HUES48 (cell line): ENCODE results near the gene TNRC6C.

Experiments used
- H3K27ac ChIP-seq: one replicate; pipeline ENCODE4 v1.7.0; 2013; ENCODE audit warnings: low read depth, low read length, inconsistent platforms
- H3K27me3 ChIP-seq: 2 replicates; pipeline ENCODE4 v1.6.1; 2013; ENCODE audit warnings: mild to moderate bottlenecking, low read length; ENCODE audit not compliant: control insufficient read depth, insufficient read depth
- H3K36me3 ChIP-seq: 2 replicates; pipeline ENCODE4 v1.6.1; 2013; ENCODE audit warnings: low read length; ENCODE audit not compliant: control insufficient read depth, insufficient read depth
- H3K4me1 ChIP-seq: 2 replicates; pipeline ENCODE4 v1.6.1; 2013; ENCODE audit warnings: mild to moderate bottlenecking, low read length; ENCODE audit not compliant: control insufficient read depth, insufficient read depth
- H3K4me3 ChIP-seq: 2 replicates; pipeline ENCODE4 v1.5.1; 2013; ENCODE audit warnings: mild to moderate bottlenecking, low read depth, low read length
- H3K9ac ChIP-seq: 2 replicates; pipeline ENCODE4 v1.6.1; 2013; ENCODE audit warnings: mild to moderate bottlenecking, low read depth, low read length, moderate library complexity
- H3K9me3 ChIP-seq: 2 replicates; pipeline ENCODE4 v1.6.1; 2013; ENCODE audit warnings: low read length; ENCODE audit not compliant: control insufficient read depth, insufficient read depth

TNRC6C gene

DNA sequence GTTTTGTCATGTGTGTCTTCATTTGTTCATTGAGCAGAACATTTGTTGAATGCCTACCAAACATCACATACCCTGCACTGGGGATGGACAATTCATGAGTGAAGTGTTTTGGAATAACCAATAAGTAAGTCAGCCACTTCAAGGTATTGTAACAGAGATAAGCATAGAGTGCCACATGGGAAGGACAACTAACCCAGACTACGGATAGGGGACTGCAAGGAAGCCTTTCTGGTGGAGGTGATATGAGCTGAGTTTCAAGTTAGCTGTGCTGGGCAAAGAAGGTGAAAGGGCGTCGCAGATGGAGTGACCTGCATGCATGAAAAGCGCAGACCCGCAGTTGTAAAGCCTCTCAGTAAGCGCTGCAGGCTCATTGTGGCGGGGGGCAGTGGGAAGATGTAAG lies 78.8 kb downstream of the TNRC6C start:
- Histone ChIP-seq H3K36me3 (peaks cover 30% of the 10 kb centered on the region), H3K9ac (no peak overlapping the region), H3K4me1 (no peaks in the 10 kb centered on the region), H3K9me3 (no peaks in the 10 kb centered on the region), H3K27me3 (no peaks in the 10 kb centered on the region), H3K27ac (no peak overlapping the region), H3K4me3 (no peak overlapping the region)

DNA sequence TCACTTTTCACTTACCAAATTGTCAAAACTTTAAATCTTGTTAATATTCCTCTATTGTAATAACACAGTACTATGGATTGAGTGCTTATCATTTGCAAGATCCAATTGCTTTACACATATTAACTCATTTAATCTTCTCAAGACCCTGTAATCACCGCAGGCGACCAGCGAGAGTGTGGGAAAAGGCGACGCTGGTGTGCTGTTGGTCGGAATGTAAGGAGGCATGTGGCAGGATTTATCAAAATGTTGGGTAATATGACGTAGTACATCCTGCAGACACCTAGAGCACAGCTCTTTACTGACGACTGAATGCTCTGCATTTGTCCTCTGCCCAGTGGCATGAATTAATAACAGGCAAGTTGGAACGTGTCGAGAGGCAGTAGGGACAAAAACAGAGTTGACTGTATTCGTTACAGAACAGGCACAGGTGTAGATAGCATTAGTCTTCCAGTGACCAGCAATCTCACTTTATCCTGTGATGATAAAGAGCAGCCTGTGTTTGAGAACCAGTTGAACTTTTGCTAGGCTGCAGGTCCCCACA lies 80.3 kb downstream of the TNRC6C start:
- peaks cover 23% of the 10 kb centered on the region for H3K36me3 ChIP-seq

DNA sequence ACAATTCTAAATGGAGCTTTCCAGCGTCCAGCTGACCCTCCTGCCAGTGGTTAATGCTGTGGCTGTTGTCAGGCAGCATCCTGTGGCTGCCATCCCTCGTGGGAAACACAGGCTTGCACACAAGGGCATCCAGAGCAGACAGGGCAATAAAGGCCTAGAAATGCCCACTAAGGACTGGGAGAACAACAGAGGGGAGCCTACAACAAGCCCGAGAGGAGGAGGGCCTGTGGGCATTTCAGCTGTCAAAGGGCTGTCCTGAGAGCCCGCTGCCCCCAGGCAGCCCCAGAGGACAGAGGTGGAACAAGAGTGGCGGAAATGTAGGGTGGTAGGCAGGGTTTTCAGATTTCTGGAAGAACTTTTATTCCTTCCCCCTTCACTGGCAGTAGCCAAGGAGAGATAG lies 81.1 kb downstream of the TNRC6C start:
- Histone ChIP-seq H3K4me1 (no peaks in the 10 kb centered on the region), H3K27ac (no peak overlapping the region), H3K36me3 (peaks cover 18% of the 10 kb centered on the region), H3K9ac (no peak overlapping the region), H3K27me3 (no peaks in the 10 kb centered on the region), H3K9me3 (no peaks in the 10 kb centered on the region), H3K4me3 (no peak overlapping the region)

More for the DNA sequence above, 80.3 kb downstream of the TNRC6C start:
- H3K4me1 ChIP-seq: no peaks in the 10 kb centered on the region
- no peaks in the 10 kb centered on the region for H3K27me3 ChIP-seq
- no peak overlapping the region for H3K9ac ChIP-seq
- no peak overlapping the region for H3K4me3 ChIP-seq
- H3K27ac ChIP-seq: no peak overlapping the region
- no peaks in the 10 kb centered on the region for H3K9me3 ChIP-seq

DNA sequence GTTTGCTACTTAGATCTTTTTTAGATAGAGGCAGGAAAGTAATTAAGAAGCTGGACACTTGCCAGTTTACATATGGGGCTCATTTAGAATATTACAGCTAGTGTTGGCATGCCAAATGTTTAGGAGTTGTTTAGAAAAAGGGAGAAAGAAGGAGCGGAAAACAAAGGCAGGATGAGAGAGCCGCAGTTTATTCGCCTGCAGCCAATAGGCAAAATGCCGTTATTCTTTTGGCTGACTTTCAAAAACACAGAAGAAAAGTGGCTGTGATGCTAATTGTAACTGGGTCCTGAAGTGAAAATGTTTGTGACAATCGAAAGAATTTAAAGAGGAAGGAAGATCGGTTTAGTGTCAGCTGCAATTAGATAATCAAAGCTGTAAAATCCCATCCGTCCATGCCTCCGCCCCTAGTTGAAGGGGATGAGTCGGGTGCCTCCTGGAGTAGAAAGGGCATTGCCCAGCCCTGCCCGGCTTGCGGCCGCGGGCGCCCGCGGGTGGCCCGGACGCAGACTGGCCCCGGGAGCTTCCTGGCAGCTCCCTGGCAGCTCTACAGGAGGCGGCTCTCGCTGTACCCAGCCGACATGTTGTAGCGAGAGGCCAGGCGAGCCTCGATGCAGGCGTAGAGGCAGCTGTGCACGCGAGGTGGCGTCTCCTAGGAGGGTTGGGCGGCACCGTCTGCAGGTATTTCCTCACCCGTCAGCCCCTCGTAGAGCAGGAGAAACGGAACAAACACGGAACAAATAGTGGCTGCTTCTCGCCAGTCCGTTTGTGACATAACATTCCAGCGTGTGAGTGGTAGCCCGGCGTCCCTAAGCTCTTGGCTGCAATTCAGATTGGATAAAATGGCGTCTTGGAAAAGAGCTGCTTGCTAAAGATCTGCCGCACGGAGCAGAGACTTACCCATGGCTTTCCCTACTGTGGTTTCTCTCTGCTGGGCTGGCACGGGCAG lies 82.2 kb downstream of the TNRC6C start:
- Histone ChIP-seq H3K27ac (no peak overlapping the region), H3K27me3 (no peaks in the 10 kb centered on the region), H3K36me3 (peaks cover 13% of the 10 kb centered on the region), H3K9me3 (no peaks in the 10 kb centered on the region), H3K4me3 (no peak overlapping the region), H3K4me1 (no peaks in the 10 kb centered on the region), H3K9ac (no peak overlapping the region)

DNA sequence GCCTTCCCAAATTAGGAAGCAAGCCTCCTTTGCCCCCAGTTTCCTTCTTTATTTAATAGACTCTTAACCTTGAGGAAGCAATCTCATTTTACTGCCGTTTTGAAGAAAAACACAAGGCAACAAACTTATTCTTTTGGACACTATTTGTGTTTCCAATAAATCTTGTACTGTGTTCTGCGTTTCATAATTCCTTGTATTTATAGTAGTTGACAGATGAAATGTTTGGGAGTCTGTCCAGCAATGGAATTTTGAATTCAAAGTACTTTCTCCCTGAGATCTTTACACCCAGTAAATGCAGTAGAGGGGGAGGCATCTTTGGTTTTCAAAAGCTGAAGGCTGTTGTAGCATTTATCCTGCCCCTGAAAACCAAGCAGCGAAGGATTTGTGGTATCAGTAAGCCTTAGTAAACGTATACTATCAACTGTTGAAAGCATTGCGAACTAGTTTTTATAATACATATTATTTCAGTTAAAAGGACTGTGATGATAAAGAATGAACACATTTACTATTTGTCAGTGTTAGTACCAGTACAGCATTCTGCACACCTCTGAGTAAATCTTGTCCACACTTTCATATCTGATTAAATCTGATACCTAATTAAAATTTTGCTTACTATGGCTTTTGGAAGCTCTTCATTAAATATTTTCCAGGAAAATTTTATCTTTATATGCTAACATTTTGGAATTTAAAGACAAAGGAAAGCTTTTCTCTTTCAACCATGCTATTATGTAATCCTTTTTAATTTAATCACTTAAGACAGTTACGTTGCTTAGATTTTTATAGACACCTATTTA lies 83.1 kb downstream of the TNRC6C start:
- Histone ChIP-seq H3K36me3 (peaks cover 10% of the 10 kb centered on the region), H3K27ac (no peak overlapping the region)

DNA sequence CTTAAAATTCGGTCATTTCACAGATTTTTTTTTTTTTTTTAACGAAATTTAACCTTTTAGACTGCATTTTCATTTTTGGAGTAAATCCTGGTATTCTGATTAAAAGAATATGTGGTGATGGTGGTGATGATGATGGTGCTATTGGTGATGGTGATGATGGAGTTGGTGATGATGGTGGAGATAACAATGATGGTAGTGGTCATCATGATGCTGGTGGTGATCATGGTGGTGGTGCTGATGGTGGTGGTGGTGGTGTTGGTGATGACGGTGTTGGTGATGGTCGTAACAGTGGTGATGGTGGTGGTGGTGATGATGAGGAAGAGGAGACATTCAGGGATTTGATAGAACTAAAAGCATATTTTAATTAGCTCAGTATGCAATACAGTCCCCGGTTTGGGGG lies 84.0 kb downstream of the TNRC6C start:
- Histone ChIP-seq H3K4me3 (no peak overlapping the region), H3K4me1 (no peaks in the 10 kb centered on the region), H3K36me3 (peaks cover 3% of the 10 kb centered on the region; the same call in 1 of the 2 replicates), H3K27ac (no peak overlapping the region), H3K9ac (no peak overlapping the region), H3K9me3 (no peaks in the 10 kb centered on the region), H3K27me3 (no peaks in the 10 kb centered on the region)

More for the DNA sequence above, 83.1 kb downstream of the TNRC6C start:
- H3K4me3 ChIP-seq: no peak overlapping the region
- H3K9me3 ChIP-seq: no peaks in the 10 kb centered on the region
- no peaks in the 10 kb centered on the region for H3K27me3 ChIP-seq
- no peaks in the 10 kb centered on the region for H3K4me1 ChIP-seq
- H3K9ac ChIP-seq: no peak overlapping the region

DNA sequence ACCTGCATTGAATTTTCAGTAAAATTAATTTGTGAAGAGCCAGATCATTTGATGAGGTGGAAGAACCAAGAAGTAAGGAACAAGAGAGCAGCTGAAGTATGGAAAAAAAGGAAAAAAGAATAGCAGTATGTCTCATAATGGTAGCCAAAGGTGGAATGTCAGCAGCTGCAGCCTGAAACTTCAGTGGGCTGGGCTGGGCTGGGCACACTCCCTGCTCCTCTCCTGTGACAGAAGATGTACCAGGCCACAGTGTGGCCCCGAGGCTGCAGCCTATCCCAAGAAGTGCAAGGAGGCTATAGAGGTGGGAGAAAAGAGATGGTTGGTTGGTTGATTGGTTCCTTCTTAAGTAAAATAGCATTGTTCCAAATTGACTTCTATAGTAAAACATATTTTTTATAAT lies 84.5 kb downstream of the TNRC6C start:
- no peak overlapping the region for H3K9ac ChIP-seq

DNA sequence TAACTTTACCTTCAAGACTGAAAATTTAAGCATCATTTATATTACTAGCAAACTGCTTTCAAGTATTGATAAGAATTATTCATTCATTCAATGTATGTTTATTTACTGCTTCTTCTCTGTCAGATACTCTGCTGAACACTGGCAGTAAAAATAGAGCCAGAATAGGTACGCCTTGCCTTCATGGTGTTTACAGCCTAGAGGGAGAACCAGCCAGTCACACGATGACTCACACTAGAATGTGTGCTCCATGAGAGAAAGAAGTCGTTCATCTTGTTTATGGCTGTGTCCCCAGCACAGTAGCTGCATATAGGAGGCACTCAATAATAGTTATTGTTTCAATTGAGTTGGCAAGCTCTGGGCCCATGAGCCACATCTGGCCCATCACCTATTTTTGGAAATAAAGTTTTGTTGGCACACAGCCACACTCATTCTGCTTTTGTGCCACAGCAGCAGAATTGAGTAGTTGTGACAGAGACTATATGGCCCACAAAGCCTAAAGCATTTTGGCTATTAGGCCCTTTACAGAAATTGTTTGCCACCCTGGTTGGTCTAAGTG lies 85.9 kb downstream of the TNRC6C start:
- no peaks in the 10 kb centered on the region for H3K27me3 ChIP-seq
- no peak overlapping the region for H3K27ac ChIP-seq
- no peaks in the 10 kb centered on the region for H3K9me3 ChIP-seq
- H3K36me3 ChIP-seq: peaks cover 13% of the 10 kb centered on the region
- no peak overlapping the region for H3K9ac ChIP-seq
- no peaks in the 10 kb centered on the region for H3K4me1 ChIP-seq
- H3K4me3 ChIP-seq: no peak overlapping the region

More for the DNA sequence above, 84.5 kb downstream of the TNRC6C start:
- Histone ChIP-seq H3K27me3 (no peaks in the 10 kb centered on the region), H3K9me3 (no peaks in the 10 kb centered on the region), H3K4me3 (no peak overlapping the region), H3K4me1 (no peaks in the 10 kb centered on the region), H3K27ac (no peak overlapping the region), H3K36me3 (no peaks in the 10 kb centered on the region; the same call in 1 of the 2 replicates)

DNA sequence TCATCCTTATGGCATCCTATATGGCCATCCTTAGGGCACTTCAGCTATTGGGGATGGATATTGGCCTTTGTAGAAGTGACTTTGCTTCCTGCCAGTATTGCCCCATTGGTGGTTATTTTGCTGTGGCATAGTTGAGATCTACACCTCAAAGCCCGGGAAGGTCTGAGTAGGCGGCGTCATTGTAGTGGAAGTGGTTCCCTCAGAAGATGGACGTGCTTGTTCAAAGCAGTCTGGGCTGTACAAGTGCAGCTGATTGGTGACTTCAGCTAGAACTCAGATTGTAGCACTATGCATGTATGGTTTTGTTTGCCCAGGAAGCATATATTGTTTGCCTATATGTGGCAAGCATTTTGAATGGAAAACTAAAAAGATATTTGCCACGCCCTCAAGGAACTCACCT lies 86.8 kb downstream of the TNRC6C start:
- Histone ChIP-seq H3K4me3 (no peak overlapping the region), H3K9ac (no peak overlapping the region), H3K9me3 (no peaks in the 10 kb centered on the region), H3K27me3 (no peaks in the 10 kb centered on the region), H3K4me1 (no peaks in the 10 kb centered on the region), H3K27ac (no peak overlapping the region), H3K36me3 (peaks cover 22% of the 10 kb centered on the region)

DNA sequence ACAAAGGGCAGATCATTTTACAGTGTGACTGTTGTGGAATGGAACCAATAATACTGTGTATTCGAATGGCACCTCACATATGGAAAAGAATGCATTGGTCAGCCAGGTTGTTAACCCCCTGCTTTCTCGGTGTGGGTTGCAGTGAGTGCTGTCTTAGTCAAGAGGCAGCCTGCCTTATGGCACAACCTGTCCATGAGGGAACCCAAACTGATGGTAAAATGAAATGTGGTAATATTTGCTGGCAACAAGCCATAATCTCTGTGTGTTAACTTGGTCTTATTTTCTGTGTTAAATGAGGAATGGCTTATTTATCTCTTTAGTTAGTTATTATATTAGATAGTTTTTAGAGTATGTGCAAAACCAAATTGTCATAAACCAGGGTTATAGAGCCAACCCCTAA lies 88.4 kb downstream of the TNRC6C start:
- Histone ChIP-seq H3K27me3 (no peaks in the 10 kb centered on the region), H3K9ac (no peak overlapping the region), H3K4me3 (no peak overlapping the region), H3K36me3 (peaks cover 29% of the 10 kb centered on the region), H3K9me3 (no peaks in the 10 kb centered on the region), H3K4me1 (no peaks in the 10 kb centered on the region), H3K27ac (no peak overlapping the region)
